Measurements from ENCODE around the gene RHOF. TPM values are rescaled to one million over a fixed set of nuclear protein-coding genes. Genes with fewer than 3 reads are reported as not detected.

Gene RHOF
- total RNA-seq, 1 experiment from 2014 or later = 116 TPM

DNA sequence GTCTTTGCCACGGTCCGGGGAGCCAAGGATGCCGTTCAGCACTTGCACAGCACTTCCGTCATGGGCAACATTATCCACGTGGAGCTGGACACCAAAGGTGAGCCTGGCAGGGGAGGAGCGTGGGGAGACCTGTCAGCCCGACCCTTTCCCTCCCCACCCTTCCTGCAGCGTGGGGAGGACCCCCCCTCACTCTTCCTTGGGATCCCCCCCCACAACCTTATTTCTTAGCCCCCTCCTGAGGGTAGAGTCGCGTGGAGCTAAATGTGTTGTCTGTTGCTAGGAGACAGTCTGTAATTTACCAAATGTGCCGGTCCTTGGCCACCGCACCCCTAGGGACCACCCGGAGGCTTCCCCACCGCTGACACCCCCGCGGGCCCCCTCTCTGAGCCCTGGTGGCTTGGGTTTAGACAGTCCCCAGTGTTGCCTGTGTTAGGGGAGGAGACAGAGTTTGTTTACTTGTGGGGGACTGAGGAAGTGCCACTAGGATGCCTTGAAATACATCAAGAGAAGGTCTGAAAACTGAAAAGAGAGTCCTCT is 12.6 kb upstream of the RHOF start:
- H3K9me2 ChIP-seq (ENCODE audit: insufficient read depth) = no peaks in the 10 kb centered on the region
- no peak overlapping the region for H3K4me3 ChIP-seq (replicated peaks in 1 of 2; ENCODE audit: low read depth in 1 of 2, low read length in 2 of 2)
- peaks cover 72% of the 10 kb centered on the region for H3K79me2 ChIP-seq (ENCODE audit: insufficient read depth, low read length)
- ChIA-PET POLR2A (interaction anchor here (2.2 kb wide), 1 partner anchor 12 kb away, joined by 8 read pairs; the partner anchor contains the start of gene RHOF), RAD21 (ENCODE audit: low non-redundant PET in 1 of 2, low total read pairs in 2 of 2, uncharacterized antibody in 2 of 2, unreplicated experiment in 2 of 2) (no interaction called here), CTCF (interaction anchor here (3.9 kb wide), 1 partner anchor 11 kb away, joined by 33 read pairs; the partner anchor contains the start of gene RHOF)
- TF ChIP-seq CTCF (IDR thresholded peaks at IDR 0.05 in 2 of 3, conservative IDR thresholded peaks at IDR 0.05 in 1 of 3; ENCODE audit: borderline replicate concordance in 1 of 3, insufficient read depth in 1 of 3, low read depth in 2 of 3, low read length in 2 of 3) = no peak
- TF ChIP-seq EGR1 (IDR thresholded peaks at IDR 0.05; ENCODE audit: low read depth) = no peak
- TF ChIP-seq, protein P1, sequence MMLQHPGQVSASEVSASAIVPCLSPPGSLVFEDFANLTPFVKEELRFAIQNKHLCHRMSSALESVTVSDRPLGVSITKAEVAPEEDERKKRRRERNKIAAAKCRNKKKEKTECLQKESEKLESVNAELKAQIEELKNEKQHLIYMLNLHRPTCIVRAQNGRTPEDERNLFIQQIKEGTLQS (IDR thresholded peaks at IDR 0.05) = no peak
- TF ChIP-seq RAD21 (IDR thresholded peaks at IDR 0.05; ENCODE audit: low read depth) = no peak
- TF ChIP-seq SIN3A (IDR thresholded peaks at IDR 0.05; ENCODE audit: low read depth) = no peak
- TF ChIP-seq FOSL1 (IDR thresholded peaks at IDR 0.05; ENCODE audit: low read depth) = no peak
- TF ChIP-seq POLR2AphosphoS5 (IDR thresholded peaks at IDR 0.05; ENCODE audit: low read depth, low read length) = no peak
- TF ChIP-seq ZNF274 (IDR thresholded peaks at IDR 0.05; ENCODE audit: low read depth, low read length) = no peak
- no peak for TF ChIP-seq SRF (IDR thresholded peaks at IDR 0.05; ENCODE audit: low read depth)
- TF ChIP-seq POLR2A (IDR thresholded peaks at IDR 0.05; ENCODE audit: borderline replicate concordance, extremely low read depth, insufficient read depth, insufficient read length) = no peak
- no peak for TF ChIP-seq TCF7L2 (IDR thresholded peaks at IDR 0.05; ENCODE audit: borderline replicate concordance, extremely low read depth, insufficient read depth, insufficient read length)
- TF ChIP-seq, protein P2, sequence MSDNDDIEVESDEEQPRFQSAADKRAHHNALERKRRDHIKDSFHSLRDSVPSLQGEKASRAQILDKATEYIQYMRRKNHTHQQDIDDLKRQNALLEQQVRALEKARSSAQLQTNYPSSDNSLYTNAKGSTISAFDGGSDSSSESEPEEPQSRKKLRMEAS (IDR thresholded peaks at IDR 0.05) = no peak
- TF ChIP-seq JUND (IDR thresholded peaks at IDR 0.05) = no peak
- no peak for TF ChIP-seq CBX3 (IDR thresholded peaks at IDR 0.05; ENCODE audit: low read depth)
- TF ChIP-seq ZFX (IDR thresholded peaks at IDR 0.05) = no peak
- intact Hi-C loops (cut with micrococcal nuclease) = no loop called here
- H3K27ac ChIP-seq (ENCODE audit: low read depth, low read length) = peak overlapping the region; percentile 27
- H3K36me3 ChIP-seq (ENCODE audit: control insufficient read depth in 1 of 2, insufficient read depth in 2 of 2, low read length in 2 of 2) = peaks cover 7 to 27% of the 10 kb centered on the region in 2 experiments; a peak in 3 of 4 replicates
- H3K9me3 ChIP-seq (ENCODE audit: control insufficient read depth in 1 of 2, insufficient read depth in 1 of 2, low read depth in 1 of 2, low read length in 2 of 2) = no peaks in the 10 kb centered on the region
- H3K4me2 ChIP-seq (ENCODE audit: low read length) = peak overlapping the region; percentile 98
- H3K4me1 ChIP-seq (ENCODE audit: control insufficient read depth in 1 of 2, insufficient read depth in 2 of 2, low read length in 2 of 2) = peaks cover 21 to 41% of the 10 kb centered on the region in 2 experiments
- ATAC-seq (no peak), DNase-seq (ENCODE audit: low read depth, low spot score) (no peak)
- H4K20me1 ChIP-seq (ENCODE audit: insufficient read depth) = no peaks in the 10 kb centered on the region
- BruUV-seq (replicated peaks) = TSS peak; percentile 6
- peak overlapping the region; percentile 30; the same call in 1 of the 2 replicates for H3K9ac ChIP-seq (ENCODE audit: low read length)
- H2AFZ ChIP-seq (ENCODE audit: low read depth, low read length, poor library complexity, severe bottlenecking) = no peak overlapping the region
- H3K27me3 ChIP-seq (ENCODE audit: insufficient read depth, low read length) = no peaks in the 10 kb centered on the region

All from HCT116 (cell line).